ENCODE data around the gene DISP2. TPM values are rescaled to one million over a fixed set of nuclear protein-coding genes. Genes with fewer than 3 reads are reported as not detected.

The DISP2 gene
- polyA plus RNA-seq (2011; rRNA removed), result 0.11 and 0.36 TPM in 2 replicates
- 0.09 TPM in 2 replicates for polyA minus RNA-seq (2011; rRNA and poly(A)+ RNA removed)

- peaks cover 35% of the 10 kb centered on the region for H3K27me3 ChIP-seq (ENCODE audit: control insufficient read depth, insufficient read depth, low read length)
- TF ChIP-seq CTCF (IDR thresholded peaks at IDR 0.05; ENCODE audit: low read depth, low read length), result no peak
- ChIA-PET POLR2A (no interaction called here), CTCF (interaction anchor here (0.9 to 1.8 kb wide), 4 partner anchors 11 to 20 kb away, joined by 3 to 12 read pairs (median 6); no protein-coding TSS in a partner anchor)
- peak within 1 kb of the TSS; percentile 2 for H3K27ac ChIP-seq (ENCODE audit: low read depth, low read length)
- H3K9me3 ChIP-seq (ENCODE audit: control insufficient read depth, insufficient read depth, low read length), result no peaks in the 10 kb centered on the region; the same call in 1 of the 2 replicates
- DNase-seq (ENCODE audit: low read depth, low spot score), result no peak
- H3K4me3 ChIP-seq (ENCODE audit: low read depth, low read length), result peak within 1 kb of the TSS; percentile 57
Measured at GRCh38 chr15:40357723-40358470, at the start of gene DISP2. Gene DISP2, plus strand, starts transcription at chr15:40358219. Its CDS starts 103 bp downstream, at chr15:40358322.

GRCh38 chr15:40309344-40309862 lies 48.6 kb upstream of the DISP2 start:
- H3K9me3 ChIP-seq (ENCODE audit: control insufficient read depth, insufficient read depth, low read length), result no peaks in the 10 kb centered on the region
- peaks cover 50% of the 10 kb centered on the region for H3K27me3 ChIP-seq (ENCODE audit: control insufficient read depth, insufficient read depth, low read length)
- no peak for TF ChIP-seq CTCF (IDR thresholded peaks at IDR 0.05; ENCODE audit: low read depth, low read length)
- H3K27ac ChIP-seq (ENCODE audit: low read depth, low read length), result no peak overlapping the region
- ChIA-PET POLR2A (no interaction called here), CTCF (interaction anchor here (0.6 to 6.3 kb wide), 10 partner anchors 11 to 264 kb away, joined by 3 to 49 read pairs (median 6); partner anchors contain the start of gene ANKRD63)
- no peak for DNase-seq (ENCODE audit: low read depth, low spot score)
- H3K4me3 ChIP-seq (ENCODE audit: low read depth, low read length), result no peak overlapping the region

- H3K4me3 ChIP-seq (ENCODE audit: low read depth, low read length), result no peak overlapping the region
- POLR2A ChIA-PET, result no interaction called here
- TF ChIP-seq CTCF (IDR thresholded peaks at IDR 0.05; ENCODE audit: low read depth, low read length), result peak; percentile 73
- H3K27me3 ChIP-seq (ENCODE audit: control insufficient read depth, insufficient read depth, low read length), result peaks cover 48% of the 10 kb centered on the region
- no peaks in the 10 kb centered on the region for H3K9me3 ChIP-seq (ENCODE audit: control insufficient read depth, insufficient read depth, low read length)
- no peak overlapping the region for H3K27ac ChIP-seq (ENCODE audit: low read depth, low read length)
- CTCF ChIA-PET, result interaction anchor here (0.6 to 6.3 kb wide), 12 partner anchors 9 to 265 kb away, joined by 3 to 49 read pairs (median 5); partner anchors contain the start of genes ANKRD63 and INAFM2
- no peak for DNase-seq (ENCODE audit: low read depth, low spot score)
Measured at GRCh38 chr15:40310001-40310959, 47.7 kb upstream of the DISP2 start.

- TF ChIP-seq CTCF (IDR thresholded peaks at IDR 0.05; ENCODE audit: low read depth, low read length), result no peak
- no peak for DNase-seq (ENCODE audit: low read depth, low spot score)
Measured at GRCh38 chr15:40310993-40311392, 47.0 kb upstream of the DISP2 start.

More at GRCh38 chr15:40310993-40311392, 47.0 kb upstream of the DISP2 start:
- POLR2A ChIA-PET, result no interaction called here
- no peak overlapping the region for H3K27ac ChIP-seq (ENCODE audit: low read depth, low read length)
- CTCF ChIA-PET, result interaction anchor here (1.0 to 6.3 kb wide), 6 partner anchors 9 to 93 kb away, joined by 3 to 49 read pairs (median 16); partner anchors contain the start of gene INAFM2
- no peak overlapping the region for H3K4me3 ChIP-seq (ENCODE audit: low read depth, low read length)
- H3K27me3 ChIP-seq (ENCODE audit: control insufficient read depth, insufficient read depth, low read length), result peaks cover 43% of the 10 kb centered on the region
- H3K9me3 ChIP-seq (ENCODE audit: control insufficient read depth, insufficient read depth, low read length), result no peaks in the 10 kb centered on the region

Measured in AG04450 (cell line).